ENCODE data around the gene GUCY2D.
A peak's percentile ranks its signal among the peaks of the same experiment; 100 is the strongest.
"Not testable (repeated sequence)": the region's sequence is repeated elsewhere in the genome, so short reads cannot be mapped to it uniquely, and the experiment has no call there.

Gene GUCY2D

DNA sequence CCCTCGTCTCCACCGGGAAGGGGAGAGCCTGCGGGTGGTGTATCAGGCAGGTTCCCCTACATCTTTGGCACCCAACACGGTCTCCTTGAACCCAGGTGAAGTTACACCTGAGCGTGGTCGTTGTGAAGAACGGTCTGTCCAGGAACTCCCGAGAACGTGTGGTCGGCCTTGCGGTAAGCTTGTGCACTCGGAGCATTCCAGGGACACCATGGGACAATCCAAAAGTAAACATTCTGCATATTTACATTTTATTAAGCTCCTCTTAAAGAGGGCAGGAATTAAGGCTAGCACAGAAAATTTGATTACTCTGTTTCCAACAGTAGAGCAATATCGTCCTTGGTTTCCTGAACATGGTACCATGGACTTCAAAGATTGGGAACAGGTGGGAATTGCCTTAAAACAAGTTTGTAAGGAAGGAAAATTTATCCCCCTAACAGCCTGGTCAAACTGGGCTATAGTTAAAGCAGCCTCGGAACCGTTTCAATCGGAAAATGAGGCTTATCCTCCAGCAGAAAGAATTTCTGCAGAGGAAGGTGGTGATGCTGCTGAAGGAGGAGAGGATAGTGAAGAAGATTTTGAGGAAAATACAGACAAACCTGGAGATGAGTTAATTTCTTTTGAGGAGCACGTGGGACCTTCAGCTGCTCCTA, 54.7 kb downstream of the GUCY2D start:
- no peak overlapping the region for H3K4me3 ChIP-seq (ENCODE audit: control insufficient read depth, low read depth, low read length)
- DNase-seq (ENCODE audit: low read depth): no peak
- TF ChIP-seq, protein P1, sequence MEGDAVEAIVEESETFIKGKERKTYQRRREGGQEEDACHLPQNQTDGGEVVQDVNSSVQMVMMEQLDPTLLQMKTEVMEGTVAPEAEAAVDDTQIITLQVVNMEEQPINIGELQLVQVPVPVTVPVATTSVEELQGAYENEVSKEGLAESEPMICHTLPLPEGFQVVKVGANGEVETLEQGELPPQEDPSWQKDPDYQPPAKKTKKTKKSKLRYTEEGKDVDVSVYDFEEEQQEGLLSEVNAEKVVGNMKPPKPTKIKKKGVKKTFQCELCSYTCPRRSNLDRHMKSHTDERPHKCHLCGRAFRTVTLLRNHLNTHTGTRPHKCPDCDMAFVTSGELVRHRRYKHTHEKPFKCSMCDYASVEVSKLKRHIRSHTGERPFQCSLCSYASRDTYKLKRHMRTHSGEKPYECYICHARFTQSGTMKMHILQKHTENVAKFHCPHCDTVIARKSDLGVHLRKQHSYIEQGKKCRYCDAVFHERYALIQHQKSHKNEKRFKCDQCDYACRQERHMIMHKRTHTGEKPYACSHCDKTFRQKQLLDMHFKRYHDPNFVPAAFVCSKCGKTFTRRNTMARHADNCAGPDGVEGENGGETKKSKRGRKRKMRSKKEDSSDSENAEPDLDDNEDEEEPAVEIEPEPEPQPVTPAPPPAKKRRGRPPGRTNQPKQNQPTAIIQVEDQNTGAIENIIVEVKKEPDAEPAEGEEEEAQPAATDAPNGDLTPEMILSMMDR (IDR thresholded peaks at IDR 0.05; ENCODE audit: control insufficient read depth, insufficient read depth, low read depth, low read length, missing control alignments): no peak

DNA sequence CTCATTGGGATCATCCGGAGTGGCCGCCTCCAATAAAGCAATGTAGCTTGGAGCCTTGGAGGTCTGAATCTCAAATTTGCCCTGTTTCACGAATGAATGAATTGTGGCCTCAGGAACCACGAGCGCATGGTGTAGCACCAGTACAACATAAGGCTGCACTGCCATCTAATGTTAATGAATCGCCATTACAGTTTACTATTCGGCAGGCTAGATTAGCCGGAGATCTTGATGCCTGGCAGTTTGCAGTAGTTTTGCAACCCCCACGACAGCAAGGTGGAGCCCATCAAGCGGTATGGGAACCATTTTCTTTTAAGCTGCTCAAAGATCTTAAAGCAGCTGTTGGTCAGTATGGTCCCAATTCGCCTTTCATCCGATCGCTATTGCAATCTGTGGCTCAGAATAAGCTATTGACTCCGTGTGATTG, 55.3 kb downstream of the GUCY2D start:
- peak; percentile 40 for DNase-seq (ENCODE audit: low read depth)
- H3K4me3 ChIP-seq (ENCODE audit: control insufficient read depth, low read depth, low read length): no peak overlapping the region

DNA sequence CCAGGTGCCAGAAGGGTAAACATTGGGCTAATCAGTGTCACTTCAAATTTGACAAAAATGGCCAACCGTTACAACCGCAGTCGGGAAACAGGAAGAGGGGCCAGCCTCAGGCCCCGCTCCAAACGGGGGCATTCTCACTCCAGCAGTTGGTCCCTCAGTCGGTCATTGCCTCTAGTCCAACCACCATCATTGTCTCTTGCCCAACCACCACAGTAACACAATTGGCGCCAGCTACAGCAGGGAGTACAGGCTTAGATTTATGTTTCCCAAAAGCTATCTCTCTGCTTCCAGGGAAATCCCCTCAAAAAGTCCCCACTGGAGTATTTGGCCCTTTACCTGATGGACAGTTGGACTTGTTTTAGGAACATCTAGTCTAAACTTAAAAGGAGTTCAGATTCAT, 56.7 kb downstream of the GUCY2D start:
- TF ChIP-seq, protein P1 (IDR thresholded peaks at IDR 0.05; ENCODE audit: control insufficient read depth, insufficient read depth, low read depth, low read length, missing control alignments): no peak
- DNase-seq (ENCODE audit: low read depth): no peak
- H3K4me3 ChIP-seq (ENCODE audit: control insufficient read depth, low read depth, low read length): no peak overlapping the region

More for the DNA sequence above, 55.3 kb downstream of the GUCY2D start:
- TF ChIP-seq, protein P1 (IDR thresholded peaks at IDR 0.05; ENCODE audit: control insufficient read depth, insufficient read depth, low read depth, low read length, missing control alignments): peak; percentile 74

DNA sequence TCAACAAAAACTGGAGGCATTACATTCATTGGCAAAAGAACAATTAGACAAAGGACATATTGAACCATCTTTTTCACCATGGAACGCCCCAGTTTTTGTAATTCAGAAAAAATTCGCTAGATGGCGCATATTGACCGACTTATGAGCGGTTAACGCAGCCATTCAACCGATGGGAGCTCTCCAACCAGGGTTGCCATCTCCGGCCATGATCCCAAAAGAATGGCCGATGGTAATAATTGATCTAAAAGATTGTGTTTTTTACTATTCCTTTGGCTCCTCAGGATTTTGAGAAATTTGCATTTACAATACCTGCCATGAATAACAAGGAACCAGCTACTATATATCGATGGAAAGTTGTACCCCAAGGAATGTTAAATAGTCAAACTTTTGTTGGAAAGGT, 57.9 kb downstream of the GUCY2D start:
- peak; percentile 17 for DNase-seq (ENCODE audit: low read depth)
- H3K4me3 ChIP-seq (ENCODE audit: control insufficient read depth, low read depth, low read length): no peak overlapping the region
- TF ChIP-seq, protein P1 (IDR thresholded peaks at IDR 0.05; ENCODE audit: control insufficient read depth, insufficient read depth, low read depth, low read length, missing control alignments): peak; percentile 59

DNA sequence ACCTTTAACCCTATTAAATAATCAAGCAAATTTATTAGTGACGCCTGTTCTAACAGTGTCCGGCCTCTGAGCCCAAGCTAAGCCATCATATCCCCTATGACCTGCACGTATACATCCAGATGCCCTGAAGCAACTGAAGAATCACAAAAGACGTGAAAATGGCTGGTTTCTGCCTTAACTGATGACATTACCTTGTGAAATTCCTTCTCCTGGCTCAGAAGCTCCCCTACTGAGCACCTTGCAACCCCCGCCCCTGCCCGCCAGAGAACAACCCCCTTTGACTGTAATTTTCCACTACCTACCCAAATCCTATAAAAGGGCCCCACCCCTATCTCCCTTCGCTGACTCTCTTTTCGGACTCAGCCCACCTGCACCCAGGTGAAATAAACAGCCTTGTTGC, 59.4 kb downstream of the GUCY2D start:
- not testable (repeated sequence) for H3K4me3 ChIP-seq (ENCODE audit: control insufficient read depth, low read depth, low read length); DNase-seq (ENCODE audit: low read depth)

DNA sequence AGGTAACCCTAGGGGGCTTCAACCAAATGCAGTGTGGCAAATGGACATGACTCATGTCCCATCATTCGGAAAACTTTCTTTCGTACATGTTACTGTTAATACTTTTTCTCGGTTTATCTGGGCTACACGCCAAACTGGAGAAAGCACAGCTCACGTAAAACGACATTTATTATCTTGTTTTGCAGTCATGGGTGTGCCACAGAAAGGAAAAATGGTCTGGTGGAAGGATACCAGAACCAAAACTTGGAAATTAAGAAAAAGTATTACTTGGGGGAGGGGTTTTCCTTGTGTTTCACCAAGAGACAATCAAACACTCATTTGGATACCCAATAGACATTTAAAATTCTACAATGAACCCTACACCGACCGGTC, 60.0 kb downstream of the GUCY2D start:
- TF ChIP-seq, protein P1 (IDR thresholded peaks at IDR 0.05; ENCODE audit: control insufficient read depth, insufficient read depth, low read depth, low read length, missing control alignments): no peak
- no peak for DNase-seq (ENCODE audit: low read depth)
- H3K4me3 ChIP-seq (ENCODE audit: control insufficient read depth, low read depth, low read length): no peak overlapping the region

DNA sequence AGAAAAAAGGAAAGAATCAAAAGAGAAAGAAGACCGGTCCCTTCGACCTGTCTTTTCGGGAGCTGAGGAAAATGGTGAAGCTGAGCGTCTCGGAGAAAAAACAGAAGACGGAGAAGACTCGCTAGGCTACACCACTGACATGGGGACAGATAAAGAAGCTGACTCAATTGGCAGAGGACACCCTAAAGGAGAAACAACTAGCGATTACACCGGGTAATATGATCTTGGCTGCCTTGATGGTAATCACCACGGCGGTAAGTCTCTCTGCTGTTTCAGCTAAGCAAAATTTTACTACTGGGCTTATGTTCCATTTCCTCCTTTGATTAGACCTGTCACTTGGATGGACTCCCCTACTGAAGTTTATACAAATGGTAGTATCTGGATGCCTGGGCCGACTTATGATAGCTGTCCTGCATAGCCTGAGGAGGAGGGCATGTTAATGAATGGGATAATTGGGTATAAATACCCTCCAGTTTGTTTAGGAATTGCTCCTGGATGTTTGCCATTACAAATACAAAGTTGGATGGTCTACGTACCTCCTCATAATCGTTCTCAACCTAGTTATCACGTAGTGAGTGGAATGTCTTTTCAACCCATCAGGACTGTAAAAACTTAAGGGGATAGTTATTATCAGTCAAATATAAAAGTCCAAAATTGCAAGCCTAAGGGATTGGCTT, 60.5 kb downstream of the GUCY2D start:
- no peak overlapping the region for H3K4me3 ChIP-seq (ENCODE audit: control insufficient read depth, low read depth, low read length)
- DNase-seq (ENCODE audit: low read depth): no peak
- TF ChIP-seq, protein P1 (IDR thresholded peaks at IDR 0.05; ENCODE audit: control insufficient read depth, insufficient read depth, low read depth, low read length, missing control alignments): no peak
